HEK293 (cell line): ENCODE measurements around the gene DCAF5.
A peak's percentile ranks its signal among the peaks of the same experiment; 100 is the strongest.

Experiments used
- CTCF ChIA-PET: fragments of 350-600 bp; formaldehyde crosslinking; extraction: SDS; loops from one replicate; lab custom pipeline; 2021; ENCODE audit warnings: antibody characterized with exemption; lab: Yijun Ruan, JAX
- POLR2A ChIA-PET: fragments of 300-600 bp; formaldehyde crosslinking; extraction: SDS; loops from one replicate; lab custom pipeline; 2020; ENCODE audit warnings: antibody characterized with exemption, inconsistent platforms; lab: Yijun Ruan, JAX
- H3K27ac ChIP-seq: fragments of 200-500 bp; sonication (Bioruptor generic); 2 replicates; pipeline ENCODE4 v1.5.1; 2014; ENCODE audit warnings: low read depth, low read length, control low read depth, inconsistent platforms; ENCODE audit errors: extremely low read depth
- H3K36me3 ChIP-seq, 2 experiments: fragments of 200-500 bp in 1 of 2; sonication (Bioruptor generic) in 1 of 2; 1 replicate in 1 of 2; 2 replicates in 1 of 2; pipeline ENCODE4 v1.5.1; 2014 to 2017; ENCODE audit warnings: inconsistent platforms in 2 of 2, low read length in 2 of 2; ENCODE audit not compliant: control insufficient read depth in 2 of 2, insufficient read depth in 1 of 2
- H3K4me1 ChIP-seq: fragments of 200-500 bp; sonication (Bioruptor generic); 2 replicates; pipeline ENCODE4 v1.5.1; 2014; ENCODE audit warnings: mild to moderate bottlenecking, low read length, inconsistent platforms; ENCODE audit not compliant: control insufficient read depth, insufficient read depth
- H3K4me3 ChIP-seq: 2 replicates; pipeline ENCODE4 v1.5.1; 2011; ENCODE audit warnings: low read depth, mild to moderate bottlenecking, control low read depth, low read length, moderate library complexity
- H3K9me3 ChIP-seq: fragments of 200-500 bp; sonication (Bioruptor generic); 2 replicates; pipeline ENCODE4 v1.5.1; 2014; ENCODE audit warnings: low read depth, low read length, inconsistent platforms; ENCODE audit not compliant: control insufficient read depth, insufficient read depth
- GLI2 ChIP-seq: fragments of 450-650 bp; formaldehyde crosslinking; IDR thresholded peaks from 2 replicates; pipeline ENCODE4; 2017; ENCODE audit warnings: missing biosample characterization, missing genetic modification characterization, low read depth, borderline replicate concordance
- KLF9 ChIP-seq: fragments of 450-650 bp; formaldehyde crosslinking; IDR thresholded peaks from 2 replicates; pipeline ENCODE4 v1.5.1; 2016; ENCODE audit warnings: missing biosample characterization, missing genetic modification characterization, low read depth
- PRDM1 ChIP-seq: fragments of 450-650 bp; formaldehyde crosslinking; IDR thresholded peaks from 2 replicates; pipeline ENCODE4; 2016; ENCODE audit warnings: missing biosample characterization, missing genetic modification characterization
- SP3 ChIP-seq: fragments of 450-650 bp; formaldehyde crosslinking; IDR thresholded peaks from 2 replicates; pipeline ENCODE4 v1.5.1; 2016; ENCODE audit warnings: missing biosample characterization, missing genetic modification characterization
- ZBTB20 ChIP-seq: fragments of 450-650 bp; formaldehyde crosslinking; IDR thresholded peaks from 2 replicates; pipeline ENCODE4 v1.5.1; 2016; ENCODE audit warnings: missing biosample characterization, missing genetic modification characterization
- ZNF174 ChIP-seq: fragments of 450-650 bp; formaldehyde crosslinking; IDR thresholded peaks from 2 replicates; pipeline ENCODE4 v1.5.0; 2017; ENCODE audit warnings: missing biosample characterization, mild to moderate bottlenecking, missing genetic modification characterization
- ZNF175 ChIP-seq: fragments of 450-650 bp; formaldehyde crosslinking; IDR thresholded peaks from 2 replicates; pipeline ENCODE4 v1.5.1; 2016; ENCODE audit warnings: missing biosample characterization, missing genetic modification characterization
- ZNF366 ChIP-seq: fragments of 450-650 bp; formaldehyde crosslinking; conservative IDR thresholded peaks from 2 replicates; pipeline ENCODE4 v1.5.1; 2016; ENCODE audit warnings: missing biosample characterization, missing genetic modification characterization
- ZNF391 ChIP-seq: fragments of 450-650 bp; formaldehyde crosslinking; IDR thresholded peaks from 2 replicates; pipeline ENCODE4 v1.5.1; 2016; ENCODE audit warnings: low read depth, missing biosample characterization, missing genetic modification characterization, borderline replicate concordance
- ZNF426 ChIP-seq: fragments of 450-650 bp; formaldehyde crosslinking; IDR thresholded peaks from 2 replicates; pipeline ENCODE4 v1.5.1; 2017; ENCODE audit warnings: missing biosample characterization, missing genetic modification characterization, mild to moderate bottlenecking, inconsistent platforms, moderate library complexity
- ZNF433 ChIP-seq: fragments of 450-650 bp; formaldehyde crosslinking; IDR thresholded peaks from 2 replicates; pipeline ENCODE4 v1.5.1; 2016; ENCODE audit warnings: missing biosample characterization, missing genetic modification characterization, low read depth
- ZNF48 ChIP-seq: fragments of 450-650 bp; formaldehyde crosslinking; IDR thresholded peaks from 2 replicates; pipeline ENCODE4 v1.5.1; 2016; ENCODE audit warnings: missing biosample characterization, missing genetic modification characterization
- ZNF521 ChIP-seq: fragments of 450-650 bp; formaldehyde crosslinking; IDR thresholded peaks from 2 replicates; pipeline ENCODE4 v1.5.1; 2017; ENCODE audit warnings: missing biosample characterization, mild to moderate bottlenecking, missing genetic modification characterization
- ZNF560 ChIP-seq: fragments of 450-650 bp; formaldehyde crosslinking; IDR thresholded peaks from 2 replicates; pipeline ENCODE4 v1.5.1; 2017; ENCODE audit warnings: missing biosample characterization, missing genetic modification characterization, borderline replicate concordance
- ZNF610 ChIP-seq: fragments of 450-650 bp; formaldehyde crosslinking; IDR thresholded peaks from 2 replicates; pipeline ENCODE4 v1.5.1; 2016; ENCODE audit warnings: missing biosample characterization, missing genetic modification characterization, borderline replicate concordance
- ZNF623 ChIP-seq: fragments of 450-650 bp; formaldehyde crosslinking; IDR thresholded peaks from 2 replicates; pipeline ENCODE4 v1.5.1; 2016; ENCODE audit warnings: missing biosample characterization, missing genetic modification characterization
- ZNF791 ChIP-seq: fragments of 450-650 bp; formaldehyde crosslinking; IDR thresholded peaks from 2 replicates; pipeline ENCODE4 v1.5.1; 2016; ENCODE audit warnings: missing biosample characterization, missing genetic modification characterization
- TF ChIP-seq, protein P1 (sequence below): fragments of 450-650 bp; formaldehyde crosslinking; IDR thresholded peaks from 2 replicates; pipeline ENCODE4 v1.5.1; 2017; ENCODE audit warnings: missing biosample characterization, missing genetic modification characterization

Gene DCAF5

GRCh38 chr14:69141550-69141949 lies 11.4 kb downstream of the DCAF5 start:
- Histone ChIP-seq H3K4me3 (no peak overlapping the region), H3K4me1 (peaks cover 17% of the 10 kb centered on the region), H3K27ac (no peak overlapping the region), H3K36me3 (no peaks in the 10 kb centered on the region; a peak in 1 of 3 replicates), H3K9me3 (no peaks in the 10 kb centered on the region)
- TF ChIP-seq ZNF48 (tag by site-specific recombination) = no peak
- TF ChIP-seq ZNF610 (tag by site-specific recombination) = no peak
- TF ChIP-seq KLF9 (tag by site-specific recombination) = no peak
- TF ChIP-seq ZNF174 (tag by site-specific recombination) = no peak
- no peak for TF ChIP-seq ZNF560
- ChIA-PET CTCF (interaction anchor here (1.2 to 2.9 kb wide), 3 partner anchors 9 to 278 kb away, joined by 4 to 12 read pairs (median 12); no protein-coding TSS in a partner anchor), POLR2A (no interaction called here)

GRCh38 chr14:69139743-69140142 lies 13.2 kb downstream of the DCAF5 start:
- POLR2A ChIA-PET = no interaction called here
- CTCF ChIA-PET = interaction anchor here (1.1 to 2.9 kb wide), 3 partner anchors 10 to 320 kb away, joined by 3 to 12 read pairs (median 3); no protein-coding TSS in a partner anchor

DNA sequence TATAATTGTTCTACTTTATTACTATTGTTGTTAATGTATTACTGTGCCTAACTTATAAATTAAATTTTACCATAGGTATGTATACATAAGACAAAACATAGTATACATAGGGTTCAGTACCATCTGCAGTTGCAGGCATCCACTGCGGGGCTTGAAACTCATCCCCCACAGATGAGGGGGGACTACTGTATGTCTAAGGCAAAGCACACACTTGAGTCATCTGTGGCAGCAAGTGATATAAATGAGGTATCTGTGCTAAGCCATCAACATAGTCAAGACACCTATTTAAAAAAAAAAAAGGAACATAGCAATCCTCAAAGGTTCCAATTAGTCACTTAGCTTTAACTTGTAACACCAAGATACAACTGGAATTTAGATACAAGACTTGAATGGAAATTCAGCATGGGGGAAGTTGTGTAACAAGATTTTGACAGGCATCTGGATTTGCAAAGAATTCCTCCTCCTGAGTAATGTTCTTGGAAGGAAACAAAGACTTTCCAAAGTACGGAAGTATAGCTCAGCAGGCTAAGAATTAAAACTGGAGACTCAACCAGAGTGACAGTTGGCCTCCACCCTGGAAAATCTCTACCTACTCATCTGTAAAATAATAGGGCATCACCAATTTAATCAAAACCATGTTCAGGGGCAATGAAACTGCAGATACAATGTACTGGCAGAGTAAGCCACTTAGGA lies 14.9 kb downstream of the DCAF5 start:
- ChIA-PET POLR2A (interaction anchor here (0.7 kb wide), 1 partner anchor 34 kb away, joined by 3 read pairs; no protein-coding TSS in a partner anchor), CTCF (interaction anchor here (0.5 to 2.1 kb wide), 5 partner anchors 9 to 910 kb away, joined by 3 to 12 read pairs (median 4); no protein-coding TSS in a partner anchor)
- H3K4me1 ChIP-seq = peaks cover 39% of the 10 kb centered on the region
- peak; percentile 55 for TF ChIP-seq ZBTB20 (tag by site-specific recombination)
- TF ChIP-seq SP3 (tag by site-specific recombination) = no peak
- no peak for TF ChIP-seq ZNF521 (tag by site-specific recombination)
- TF ChIP-seq, protein P1, sequence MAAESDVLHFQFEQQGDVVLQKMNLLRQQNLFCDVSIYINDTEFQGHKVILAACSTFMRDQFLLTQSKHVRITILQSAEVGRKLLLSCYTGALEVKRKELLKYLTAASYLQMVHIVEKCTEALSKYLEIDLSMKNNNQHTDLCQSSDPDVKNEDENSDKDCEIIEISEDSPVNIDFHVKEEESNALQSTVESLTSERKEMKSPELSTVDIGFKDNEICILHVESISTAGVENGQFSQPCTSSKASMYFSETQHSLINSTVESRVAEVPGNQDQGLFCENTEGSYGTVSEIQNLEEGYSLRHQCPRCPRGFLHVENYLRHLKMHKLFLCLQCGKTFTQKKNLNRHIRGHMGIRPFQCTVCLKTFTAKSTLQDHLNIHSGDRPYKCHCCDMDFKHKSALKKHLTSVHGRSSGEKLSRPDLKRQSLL (tag by site-specific recombination) = no peak
- TF ChIP-seq GLI2 = no peak
- no peaks in the 10 kb centered on the region; a peak in 1 of 3 replicates for H3K36me3 ChIP-seq
- H3K27ac ChIP-seq = no peak overlapping the region
- H3K9me3 ChIP-seq = no peaks in the 10 kb centered on the region
- no peak overlapping the region for H3K4me3 ChIP-seq

More at GRCh38 chr14:69139743-69140142, 13.2 kb downstream of the DCAF5 start:
- Histone ChIP-seq H3K4me3 (no peak overlapping the region), H3K27ac (no peak overlapping the region)
- TF ChIP-seq PRDM1 (tag by site-specific recombination) (peak; percentile 93), ZNF366 (tag by site-specific recombination) (peak; percentile 66), ZNF791 (no peak)
- TF ChIP-seq, all 188 proteins: peak for 2
- peaks cover 25% of the 10 kb centered on the region for H3K4me1 ChIP-seq
- H3K9me3 ChIP-seq = no peaks in the 10 kb centered on the region
- no peaks in the 10 kb centered on the region; a peak in 1 of 3 replicates for H3K36me3 ChIP-seq

GRCh38 chr14:69137416-69137815 lies 15.5 kb downstream of the DCAF5 start:
- POLR2A ChIA-PET = no interaction called here
- Histone ChIP-seq H3K27ac (peak overlapping the region; percentile 28; the same call in 1 of the 2 replicates), H3K4me1 (peaks cover 41% of the 10 kb centered on the region), H3K36me3 (no peaks in the 10 kb centered on the region; a peak in 1 of 3 replicates), H3K9me3 (no peaks in the 10 kb centered on the region), H3K4me3 (no peak overlapping the region)
- CTCF ChIA-PET = interaction anchor here (0.6 to 2.1 kb wide), 2 partner anchors 8 to 210 kb away, joined by 3 to 12 read pairs; no protein-coding TSS in a partner anchor
- TF ChIP-seq ZNF433 = no peak
- TF ChIP-seq ZNF623 (tag by site-specific recombination) = no peak
- TF ChIP-seq ZNF426 = no peak
- TF ChIP-seq ZNF175 = no peak
- TF ChIP-seq ZNF391 (tag by site-specific recombination) = no peak
